HepG2 (cell line): ENCODE results near the gene MCC. TPM values are rescaled to one million over a fixed set of nuclear protein-coding genes. Genes with fewer than 3 reads are reported as not detected.

Experiments
- ATAC-seq: fragments of 200-7000 bp; cut with Tn5 transposase; 3 replicates; pipeline ENCODE4 v1.9.1; 2020; ENCODE audit warnings: mild to moderate bottlenecking, moderate library complexity
- BruUV-seq: library from RNA; stranded (reverse); fragments of 400-500 nt; replicated peaks from 2 replicates; lab custom pipeline; 2021; lab: Mats Ljungman, UMichigan
- CTCF ChIA-PET: fragments of 300-600 bp; formaldehyde crosslinking; extraction: SDS; loops from one replicate; lab custom pipeline; 2021; ENCODE audit warnings: low total read pairs, inconsistent platforms, low intra/inter-chr PET ratio; lab: Yijun Ruan, JAX
- POLR2A ChIA-PET: fragments of 350-600 bp; sonication (Branson Sonifier 250); formaldehyde crosslinking; loops from one replicate; lab custom pipeline; 2020; ENCODE audit warnings: antibody characterized with exemption, inconsistent platforms; lab: Yijun Ruan, JAX
- DNase-seq: peaks from one replicate; pipeline ENCODE4 v3.0.0-alpha.2; 2015; ENCODE audit warnings: low spot score
- FAIRE-seq: peaks from 3 replicates; lab custom pipeline; 2011; peaks lifted over from hg19 to GRCh38; lab: Jason Lieb, UNC
- H2AFZ ChIP-seq: one replicate; pipeline ENCODE4 v1.6.1; 2011; ENCODE audit warnings: low read length, inconsistent platforms
- H3K27ac ChIP-seq: fragments of 300-600 bp; 3 replicates; pipeline ENCODE4 v1.8.0; 2011; ENCODE audit warnings: mixed run types, mild to moderate bottlenecking, mixed read lengths, low read length, inconsistent platforms; ENCODE audit not compliant: insufficient read depth; ENCODE audit errors: extremely low read length
- H3K27me3 ChIP-seq, 2 experiments: fragments of 200-600 bp in 1 of 2; 2 replicates in 1 of 2; 3 replicates in 1 of 2; pipeline versions ENCODE4 v1.6.0 to v1.8.0; 2011; ENCODE audit warnings: low read length in 2 of 2, mild to moderate bottlenecking in 2 of 2, moderate library complexity in 2 of 2, inconsistent platforms in 1 of 2; ENCODE audit not compliant: insufficient read depth in 2 of 2, control insufficient read depth in 1 of 2
- H3K36me3 ChIP-seq, 2 experiments: fragments of 200-600 bp in 1 of 2; replicated peaks in 1 of 2; 2 replicates in 1 of 2; 3 replicates in 1 of 2; pipeline versions ENCODE4 v1.5.1 to v1.8.0; 2011; ENCODE audit warnings: low read length in 2 of 2, inconsistent platforms in 1 of 2; ENCODE audit not compliant: insufficient read depth in 2 of 2, control insufficient read depth in 1 of 2
- H3K4me1 ChIP-seq: 2 replicates; pipeline ENCODE4 v1.5.1; 2012; ENCODE audit warnings: low read length, inconsistent platforms; ENCODE audit not compliant: insufficient read depth
- H3K4me2 ChIP-seq: 2 replicates; pipeline ENCODE4 v1.6.0; 2011; ENCODE audit warnings: low read depth, low read length, inconsistent platforms
- H3K4me3 ChIP-seq, 3 experiments: fragments of 200-600 bp in 1 of 3; sonication (generic), shearing (Covaris generic) in 1 of 3; replicated peaks in 1 of 3; 2 replicates each; pipeline ENCODE4 v1.5.1; 2011 to 2016; ENCODE audit warnings: low read length in 3 of 3, inconsistent platforms in 2 of 3, low read depth in 2 of 3, mild to moderate bottlenecking in 2 of 3, control low read depth in 1 of 3, mixed read lengths in 1 of 3; ENCODE audit not compliant: insufficient read depth in 1 of 3
- H3K79me2 ChIP-seq: one replicate; pipeline ENCODE4 v1.6.1; 2011; ENCODE audit warnings: low read length, inconsistent platforms; ENCODE audit not compliant: insufficient read depth
- H3K9ac ChIP-seq: 2 replicates; pipeline ENCODE4 v1.6.0; 2011; ENCODE audit warnings: mild to moderate bottlenecking, low read depth, low read length, inconsistent platforms; ENCODE audit not compliant: insufficient read depth
- H3K9me3 ChIP-seq: 2 replicates; pipeline ENCODE4 v1.5.1; 2012; ENCODE audit warnings: mild to moderate bottlenecking, low read length
- H4K20me1 ChIP-seq: 2 replicates; pipeline ENCODE4 v1.6.0; 2011; ENCODE audit warnings: inconsistent platforms, mild to moderate bottlenecking, low read length, moderate library complexity; ENCODE audit not compliant: insufficient read depth
- HMG20A ChIP-seq: IDR thresholded peaks from 2 replicates; pipeline ENCODE4 v1.6.1; 2016; ENCODE audit warnings: borderline replicate concordance
- HNRNPUL1 ChIP-seq: fragments of 200-400 bp; formaldehyde crosslinking; IDR thresholded peaks from 2 replicates; pipeline ENCODE4 v1.6.1; 2017; ENCODE audit warnings: low read depth, mild to moderate bottlenecking, low read length, moderate library complexity
- HOMEZ ChIP-seq: IDR thresholded peaks from 2 replicates; pipeline ENCODE4 v1.6.1; 2016; ENCODE audit warnings: low read depth
- KLF9 ChIP-seq: IDR thresholded peaks from 2 replicates; pipeline ENCODE4 v1.6.1; 2016; ENCODE audit warnings: low read depth
- NR2C2 ChIP-seq: sonication (generic); formaldehyde crosslinking; IDR thresholded peaks from 2 replicates; pipeline ENCODE4 v1.4.0; 2020; ENCODE audit warnings: missing genetic modification reagents, mild to moderate bottlenecking, moderate library complexity, borderline replicate concordance
- RXRA ChIP-seq: sonication (generic); formaldehyde crosslinking; IDR thresholded peaks from 2 replicates; pipeline ENCODE4 v1.5.1; 2020; ENCODE audit warnings: missing genetic modification reagents
- ZFP36L1 ChIP-seq: sonication (generic); formaldehyde crosslinking; IDR thresholded peaks from 2 replicates; pipeline ENCODE4 v1.8.0; 2022; ENCODE audit warnings: mild to moderate bottlenecking, missing genetic modification reagents, moderate library complexity
- ZFP82 ChIP-seq: sonication (generic); formaldehyde crosslinking; IDR thresholded peaks from 2 replicates; pipeline ENCODE4 v1.5.1; 2020; ENCODE audit warnings: mild to moderate bottlenecking, missing genetic modification reagents, borderline replicate concordance
- ZKSCAN5 ChIP-seq: sonication (generic); formaldehyde crosslinking; IDR thresholded peaks from 2 replicates; pipeline ENCODE4 v1.5.1; 2020; ENCODE audit warnings: mild to moderate bottlenecking, missing genetic modification reagents
- ZNF276 ChIP-seq: sonication (generic); formaldehyde crosslinking; IDR thresholded peaks from 2 replicates; pipeline ENCODE4 v1.4.0; 2020; ENCODE audit warnings: mild to moderate bottlenecking, low read depth, missing genetic modification reagents
- ZNF563 ChIP-seq: sonication (generic); formaldehyde crosslinking; IDR thresholded peaks from 2 replicates; pipeline ENCODE4 v1.8.0; 2022; ENCODE audit warnings: mild to moderate bottlenecking, moderate library complexity, missing genetic modification reagents
- ZNF770 ChIP-seq: sonication (generic); formaldehyde crosslinking; IDR thresholded peaks from 2 replicates; pipeline ENCODE4 v1.5.0; 2020; ENCODE audit warnings: mild to moderate bottlenecking, missing genetic modification reagents
- ZNF773 ChIP-seq: sonication (generic); formaldehyde crosslinking; IDR thresholded peaks from 2 replicates; pipeline ENCODE4 v1.4.0; 2020; ENCODE audit warnings: missing genetic modification reagents, borderline replicate concordance
- ZXDC ChIP-seq: sonication (generic); formaldehyde crosslinking; IDR thresholded peaks from 2 replicates; pipeline ENCODE4 v1.5.0; 2020; ENCODE audit warnings: mild to moderate bottlenecking, missing genetic modification reagents
- WGBS: methylation state at CpG from one replicate; pipeline ENCODE4 v1.1.6; 2017; ENCODE audit warnings: low lambda C conversion rate; 5-methylcytosine and 5-hydroxymethylcytosine counted together
- in situ Hi-C: cut with HindIII; loops from 2 replicates; pipeline ENCODE4 v1.10.0; 2017; ENCODE audit warnings: low pct_unique_long_range_greater_than_20kb; ENCODE audit not compliant: extremely low pct_ligation_motif_present
- intact Hi-C: fragments of 100-400 bp; cut with micrococcal nuclease; formaldehyde crosslinking; loops from one replicate; pipeline ENCODE4 v1.10.0; 2022; ENCODE audit not compliant: unreplicated experiment
- polyA plus RNA-seq, 8 experiments: library from polyadenylated mRNA; depleted of rRNA in 3 of 8; stranded (reverse) in 7 of 8; unstranded in 1 of 8; fragments of >200 nt; fragmentation: Illumina TruSeq in 4 of 8; extraction: Trizol in 4 of 8; gene quantifications; 2 replicates each; pipeline versions ENCODE4 v1.2.1 to v1.2.3, GENCODE V29; 2011 to 2016; ENCODE audit warnings: low read depth in 4 of 8, missing spikeins in 1 of 8, mixed read lengths in 1 of 8; ENCODE audit not compliant: insufficient read depth in 1 of 8
- total RNA-seq, 5 experiments: library from RNA; depleted of rRNA; stranded (reverse); fragments of >200 nt; fragmentation: Illumina TruSeq; extraction: Trizol; gene quantifications; 2 replicates each; pipeline ENCODE4 v1.2.3, GENCODE V29; 2016; ENCODE audit warnings: low read depth in 1 of 5

Gene MCC
- total and polyA plus RNA-seq, 2 of the 13 experiments (the other 11 are each of a cell fraction or from before 2014, with no cell fraction given), result 0.55 to 2.4 TPM

- Histone ChIP-seq H3K4me1 (peaks cover 38% of the 10 kb centered on the region), H3K9me3 (no peaks in the 10 kb centered on the region), H3K9ac (peak within 1 kb of the TSS; percentile 92), H3K79me2 (peaks cover 14% of the 10 kb centered on the region), H2AFZ (peak within 1 kb of the TSS; percentile 84), H3K4me3 (peak within 1 kb of the TSS; percentile 85 to 91 (median 87)), H3K27me3 (no peaks in the 10 kb centered on the region; a peak in 1 of 5 replicates), H3K27ac (peak within 1 kb of the TSS; percentile 94), H3K36me3 (no peaks in the 10 kb centered on the region; a peak in 1 of 5 replicates), H3K4me2 (peak within 1 kb of the TSS; percentile 95), H4K20me1 (no peaks in the 10 kb centered on the region)
- ATAC-seq (peak; percentile 95), DNase-seq (peak; percentile 77), FAIRE-seq (no peak)
- in situ Hi-C loops (loop anchor here (5.0 to 25.0 kb wide), 2 partner anchors 136 to 476 kb away; no protein-coding TSS in a partner anchor), intact Hi-C loops (loop anchor here (1.0 kb wide), 1 partner anchor 25 kb away; the partner anchor contains the start of gene MCC)
- CTCF ChIA-PET, result interaction anchor here (1.2 kb wide), 1 partner anchor 135 kb away, joined by 3 read pairs; no protein-coding TSS in a partner anchor
- POLR2A ChIA-PET, result interaction anchor here (1.0 to 2.2 kb wide), 6 partner anchors 11 to 546 kb away, joined by 3 to 13 read pairs (median 4); partner anchors contain the start of genes DCP2 and MCC
- no TSS peak for BruUV-seq
- WGBS, result 2% methylated on average over 27 of the region's 72 CpGs
- TF ChIP-seq NR2C2 (CRISPR knock-in tag) (peak; percentile 89), ZFP36L1 (CRISPR knock-in tag) (no peak), ZNF276 (CRISPR knock-in tag) (peak; percentile 92), RXRA (CRISPR knock-in tag) (peak; percentile 78), ZNF773 (no peak), ZNF770 (no peak; the same call in 1 of the 2 replicates), ZXDC (CRISPR knock-in tag) (no peak; the same call in 1 of the 2 replicates), KLF9 (CRISPR knock-in tag) (no peak; the same call in 1 of the 2 replicates), ZNF563 (CRISPR knock-in tag) (peak; percentile 73; the same call in 1 of the 2 replicates), HMG20A (peak; percentile 48; the same call in 1 of the 2 replicates), ZKSCAN5 (CRISPR knock-in tag) (no peak), HNRNPUL1 (no peak), ZFP82 (CRISPR knock-in tag) (no peak), HOMEZ (CRISPR knock-in tag) (no peak)
Measured at GRCh38 chr5:113513384-113514288, 25.4 kb upstream of the MCC start, which contains the start of gene YTHDC2. Gene YTHDC2 (plus strand): TSS chr5:113513694. CDS start chr5:113513896, 202 bp downstream.
